ENCODE measurements around the gene FAM131B.
A peak's percentile ranks its signal among the peaks of the same experiment; 100 is the strongest.

FAM131B gene

DNA sequence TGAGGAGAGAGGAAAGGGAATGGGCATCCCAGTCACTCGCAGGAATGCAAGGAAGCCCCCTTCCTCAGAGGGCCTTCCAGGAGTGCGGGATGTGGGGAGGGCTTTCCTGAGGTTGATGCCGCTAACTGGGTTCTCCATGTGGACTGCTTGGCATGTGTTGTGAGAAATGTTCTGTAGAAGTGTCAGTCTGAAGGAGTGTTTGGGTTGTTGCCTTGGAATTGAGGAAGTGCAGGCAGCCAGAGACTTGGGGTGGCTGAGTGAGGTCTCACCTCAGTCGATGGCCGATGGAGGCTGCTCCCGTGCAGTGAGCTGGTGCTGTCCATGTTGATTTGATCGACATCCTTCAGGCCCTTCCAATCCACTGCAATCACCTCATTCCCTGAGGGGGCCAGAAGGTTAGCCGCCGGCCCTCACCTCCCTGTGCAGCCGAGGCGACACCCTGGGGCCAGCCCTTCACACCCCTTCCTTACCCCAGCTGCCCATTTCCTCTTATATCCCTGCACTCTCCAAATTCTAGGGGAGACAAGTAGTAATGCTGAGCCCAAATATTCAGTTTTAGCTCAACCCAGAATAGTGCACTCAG lies 2.7 kb downstream of the FAM131B start:
- no peak for DNase-seq (ENCODE audit: low spot score)

- DNase-seq (ENCODE audit: low spot score): no peak
These were observed 3.9 kb downstream of the FAM131B start for GRCh38 chr7:143358626-143359025.

GRCh38 chr7:143356414-143357050 lies 6.0 kb downstream of the FAM131B start:
- no peak for DNase-seq (ENCODE audit: low spot score)

DNA sequence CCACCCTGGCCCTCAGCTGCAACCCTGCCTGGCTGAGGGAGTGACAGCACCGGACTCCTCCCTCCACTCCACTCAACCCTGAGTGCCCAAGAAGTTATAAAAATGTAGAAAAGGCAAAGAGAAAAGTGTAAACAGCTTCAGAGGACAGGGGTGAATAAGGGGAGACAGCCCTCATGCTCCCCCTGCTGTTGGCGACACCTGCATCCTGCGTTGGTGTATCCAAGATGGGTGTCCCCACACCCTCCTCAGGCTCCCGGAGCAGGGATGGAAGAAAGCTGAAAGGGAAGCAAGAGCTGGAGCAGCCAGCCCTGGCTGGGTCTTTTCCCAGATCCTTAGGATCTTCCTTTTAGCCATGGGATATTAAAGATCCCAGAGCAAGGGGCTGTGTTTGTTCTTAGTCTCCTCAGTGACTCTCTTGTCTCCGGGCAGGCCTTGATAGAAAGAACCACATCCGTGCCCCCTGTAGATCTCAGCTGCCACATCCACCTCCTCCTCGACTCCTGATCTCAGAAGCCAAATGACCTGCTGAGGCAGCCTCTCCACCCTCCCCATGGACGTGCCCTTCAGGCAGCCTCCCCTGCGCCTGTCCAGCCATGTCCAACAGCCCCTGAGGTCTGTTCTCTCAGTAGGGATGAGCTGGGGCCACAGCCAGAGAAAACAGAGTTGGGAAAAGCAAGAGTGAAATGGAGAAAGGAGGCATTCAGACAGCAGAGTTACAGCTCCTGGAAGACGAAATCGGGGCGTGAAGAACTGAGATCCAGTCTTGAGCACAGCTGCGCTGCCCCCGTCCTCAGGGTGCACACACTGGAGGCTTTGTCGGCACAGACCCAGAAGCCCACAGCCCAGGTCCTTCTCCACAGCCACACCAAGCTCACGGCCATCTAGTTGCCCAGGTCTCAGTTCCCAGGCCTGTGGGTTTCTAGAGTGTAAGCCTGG lies 6.8 kb downstream of the FAM131B start:
- DNase-seq (ENCODE audit: low spot score): no peak

DNA sequence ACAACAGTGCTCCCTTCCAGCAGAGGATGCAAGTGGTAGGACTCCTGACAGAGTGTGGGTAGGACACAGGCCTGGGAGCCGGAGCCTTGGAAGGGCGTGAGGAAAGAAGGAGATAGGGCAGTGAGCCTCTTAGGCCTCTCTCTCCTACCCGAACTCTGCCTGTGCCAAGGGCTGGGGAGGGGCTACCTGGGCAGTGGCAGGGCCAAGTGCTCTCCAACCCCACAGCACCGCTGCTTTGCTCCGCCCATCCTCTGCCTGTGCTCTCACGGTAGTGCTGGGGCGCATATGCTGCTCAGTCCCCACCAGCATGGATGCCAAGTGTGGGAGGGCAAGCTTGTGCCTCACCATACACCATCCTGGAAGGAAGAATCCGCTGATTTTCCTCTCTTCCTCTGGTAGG lies 7.5 kb downstream of the FAM131B start:
- no peak for DNase-seq (ENCODE audit: low spot score)

GRCh38 chr7:143354376-143354775 lies 8.1 kb downstream of the FAM131B start:
- no peak for DNase-seq (ENCODE audit: low spot score)

DNA sequence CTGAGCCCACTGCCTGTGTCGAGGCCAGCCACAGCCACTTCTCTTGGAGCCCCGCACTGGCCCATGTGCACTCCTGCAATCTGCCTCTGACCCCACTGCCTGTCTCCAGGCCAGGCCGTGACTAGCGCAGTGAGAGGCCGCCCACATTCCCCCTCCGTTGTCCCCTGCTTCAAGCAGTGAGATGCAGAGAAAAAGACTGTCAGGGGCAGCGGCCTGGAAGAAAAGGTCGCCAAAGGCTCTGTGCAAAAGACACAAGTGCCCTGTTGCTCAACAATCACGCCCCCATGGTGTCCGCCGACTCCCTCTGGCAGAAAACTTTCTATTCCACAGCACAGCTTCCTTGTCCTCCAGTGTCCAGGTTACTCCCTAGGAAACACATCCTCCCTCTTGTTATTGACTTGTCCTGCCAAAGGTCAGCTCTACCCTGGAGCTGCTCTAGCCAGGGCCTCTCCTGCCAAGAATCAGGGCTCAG lies 9.9 kb downstream of the FAM131B start:
- no peak for DNase-seq (ENCODE audit: low spot score)

- no peak for DNase-seq (ENCODE audit: low spot score)
These were observed 10.9 kb downstream of the FAM131B start for GRCh38 chr7:143351574-143351973.

DNA sequence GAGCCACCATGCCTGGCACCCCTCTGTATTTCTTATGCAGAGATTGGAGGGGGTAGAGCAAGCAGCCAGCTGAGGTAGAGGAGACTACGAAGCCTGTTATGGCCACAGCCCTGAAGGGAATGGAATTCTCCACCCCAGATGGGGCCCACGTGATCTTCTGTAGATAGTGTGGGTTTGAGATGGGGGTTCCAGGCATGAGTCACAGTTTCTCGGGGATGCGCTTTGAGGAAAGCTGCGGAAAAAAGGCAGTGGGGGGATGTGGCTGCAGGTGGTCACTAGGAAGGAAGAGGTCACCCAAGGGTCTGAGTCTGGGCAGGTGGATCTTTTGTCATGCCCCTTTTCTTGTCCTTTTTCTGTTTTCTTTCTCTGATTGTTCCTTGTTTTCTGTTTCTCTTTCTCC lies 11.5 kb downstream of the FAM131B start:
- DNase-seq (ENCODE audit: low spot score): no peak

GRCh38 chr7:143347950-143348349 lies 14.6 kb downstream of the FAM131B start:
- no peak for DNase-seq (ENCODE audit: low spot score)

- no peak for DNase-seq (ENCODE audit: low spot score)
These were observed 16.5 kb downstream of the FAM131B start for GRCh38 chr7:143346018-143346417.

DNA sequence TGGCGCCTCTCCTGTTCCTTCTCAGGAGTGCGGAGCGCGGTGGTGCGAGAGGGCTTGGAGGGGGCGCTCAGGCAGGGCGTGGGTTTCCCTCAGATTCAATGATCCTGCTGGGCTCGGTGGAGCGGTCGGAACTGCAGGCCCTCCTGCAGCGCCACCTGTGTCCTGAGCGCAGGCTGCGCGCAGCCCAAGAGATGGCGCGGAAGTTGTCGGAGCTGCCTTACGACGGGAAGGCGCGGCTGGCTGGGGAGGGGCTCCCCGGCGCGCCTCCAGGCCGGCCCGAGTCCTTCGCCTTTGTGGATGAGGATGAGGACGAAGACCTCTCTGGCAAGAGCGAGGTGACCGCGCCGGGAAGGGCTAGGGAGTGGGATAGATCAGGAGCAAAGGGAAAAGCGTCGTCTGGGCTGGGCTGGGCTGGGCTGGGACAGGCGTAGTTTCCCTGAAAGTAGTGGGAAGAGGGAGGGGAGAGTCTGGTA lies 17.0 kb downstream of the FAM131B start:
- DNase-seq (ENCODE audit: low spot score): no peak

DNA sequence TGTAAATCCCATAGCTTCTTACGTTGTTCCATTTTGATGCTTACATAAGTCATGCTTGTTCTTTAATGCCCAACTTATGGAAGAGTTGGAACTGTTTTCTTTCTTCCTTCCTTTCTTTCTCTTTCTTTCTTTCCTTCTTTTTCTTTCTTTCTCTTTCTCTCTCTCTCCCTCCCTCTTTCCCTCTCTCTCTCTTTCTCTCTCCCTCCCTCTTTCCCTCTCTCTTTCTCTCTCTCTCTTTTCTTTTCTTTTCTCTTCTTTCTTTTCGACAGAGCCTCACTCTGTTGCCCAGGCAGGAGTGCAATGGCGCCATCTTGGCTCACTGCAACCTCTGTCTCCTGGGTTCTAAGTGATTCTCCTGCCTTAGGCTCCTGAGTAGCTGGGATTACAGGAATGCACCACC lies 18.9 kb downstream of the FAM131B start:
- no peak for DNase-seq (ENCODE audit: low spot score)

DNA sequence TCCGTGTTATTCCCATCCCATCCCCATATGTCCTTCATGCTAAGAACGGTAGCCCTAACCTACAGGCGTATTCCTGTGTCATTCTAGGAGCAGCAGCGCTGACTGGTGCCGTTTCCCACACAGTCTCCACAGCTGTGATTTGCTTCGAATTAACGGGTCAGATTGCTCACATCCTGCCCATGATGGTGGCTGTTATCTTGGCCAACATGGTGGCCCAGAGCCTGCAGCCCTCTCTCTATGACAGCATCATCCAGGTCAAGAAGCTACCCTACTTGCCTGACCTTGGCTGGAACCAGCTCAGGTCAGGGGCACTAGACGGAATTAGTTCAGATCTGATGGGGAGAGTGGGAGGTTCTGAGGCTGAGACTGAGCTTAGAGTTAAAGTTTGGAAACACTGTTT lies 20.7 kb downstream of the FAM131B start:
- DNase-seq (ENCODE audit: low spot score): no peak

- DNase-seq (ENCODE audit: low spot score): no peak
These were observed 25.3 kb downstream of the FAM131B start for GRCh38 chr7:143337216-143337615.

- DNase-seq (ENCODE audit: low spot score): no peak
These were observed 28.3 kb downstream of the FAM131B start for GRCh38 chr7:143334244-143334643.

- DNase-seq (ENCODE audit: low spot score): peak; percentile 89
These were observed 31.2 kb downstream of the FAM131B start for GRCh38 chr7:143331179-143331801.

- DNase-seq (ENCODE audit: low spot score): no peak
These were observed 32.9 kb downstream of the FAM131B start for GRCh38 chr7:143329471-143330170.

GRCh38 chr7:143327903-143328302 lies 34.6 kb downstream of the FAM131B start:
- DNase-seq (ENCODE audit: low spot score): no peak

DNA sequence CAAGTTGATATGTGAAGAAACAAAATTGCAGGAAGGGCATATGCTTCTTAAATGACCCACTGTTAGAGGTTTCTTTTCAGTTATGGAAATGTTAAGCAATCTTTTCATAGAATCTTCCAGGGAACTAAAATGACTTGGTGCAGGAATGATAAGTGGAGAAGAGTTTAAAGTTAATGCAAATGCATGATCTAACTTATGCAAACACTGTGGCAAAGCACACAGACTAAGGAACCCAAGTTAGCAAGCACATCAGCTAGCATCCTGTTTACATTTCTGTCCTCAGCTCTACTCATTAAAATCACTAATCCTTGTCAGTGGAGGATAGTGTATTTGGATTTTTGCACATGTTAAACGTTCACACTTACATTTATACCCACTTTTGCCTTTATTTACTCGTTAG lies 37.3 kb downstream of the FAM131B start:
- DNase-seq (ENCODE audit: low spot score): no peak

DNA sequence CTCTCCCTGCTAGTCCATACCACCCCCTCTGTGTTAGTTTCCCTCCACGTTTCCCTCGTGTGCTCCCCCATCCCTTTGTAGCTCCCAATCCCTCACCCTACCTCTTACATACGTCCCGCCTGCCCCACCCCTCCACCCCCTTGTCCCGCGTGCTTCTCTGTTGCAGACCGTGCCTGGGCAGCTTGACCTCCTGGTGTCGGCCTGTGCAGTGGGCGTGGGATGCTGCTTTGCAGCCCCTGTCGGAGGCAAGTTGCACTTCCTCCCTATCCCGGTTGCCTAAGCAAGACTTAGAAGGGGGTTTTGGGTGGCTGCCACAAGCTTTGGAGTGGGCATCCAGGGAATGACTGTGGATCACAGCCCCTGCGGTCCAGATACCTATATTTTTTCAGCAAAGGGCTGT lies 38.9 kb downstream of the FAM131B start:
- DNase-seq (ENCODE audit: low spot score): no peak
